Psoas muscle (tissue), 8 donors: ENCODE data around the gene GPR157. TPM values are rescaled to one million over a fixed set of nuclear protein-coding genes. Genes with fewer than 3 reads are reported as not detected.

Experiments used
- ATAC-seq, 4 donors: fragments of 200-7000 bp; cut with Tn5 transposase; one replicate each; pipeline ENCODE4 v1.9.1; 2020; ENCODE audit warnings: moderate library complexity in 3 of 4, mild to moderate bottlenecking in 2 of 4
- DNase-seq, 2 donors: peaks; one replicate each; pipeline ENCODE4 v3.0.0-alpha.2; 2020
- H3K27ac ChIP-seq: fragments of 200-600 bp; one replicate; pipeline ENCODE4 v1.8.0; 2022
- H3K27me3 ChIP-seq, 3 donors: fragments of 200-600 bp in 1 of 3; one replicate each; pipeline versions ENCODE4 v1.6.1 to v1.8.0; 2013 to 2022; ENCODE audit warnings: low read length in 2 of 3, mild to moderate bottlenecking in 2 of 3, moderate library complexity in 1 of 3; ENCODE audit not compliant: insufficient read depth in 3 of 3
- H3K36me3 ChIP-seq, 2 donors: fragments of 200-600 bp in 1 of 2; one replicate each; pipeline versions ENCODE4 v1.6.1 to v1.8.0; 2013 to 2022; ENCODE audit warnings: low read depth in 1 of 2, mild to moderate bottlenecking in 1 of 2, moderate library complexity in 1 of 2; ENCODE audit not compliant: insufficient read depth in 1 of 2
- H3K4me1 ChIP-seq: fragments of 200-600 bp; one replicate; pipeline ENCODE4 v1.8.0; 2022
- H3K4me3 ChIP-seq: fragments of 200-600 bp; one replicate; pipeline ENCODE4 v1.8.0; 2022; ENCODE audit warnings: mild to moderate bottlenecking
- H3K9me3 ChIP-seq: fragments of 200-600 bp; one replicate; pipeline ENCODE4 v1.8.0; 2022
- WGBS, 3 donors: extraction: QIAGEN DNeasy Blood & Tissue Kit; methylation state at CpG; one replicate each; pipeline versions ENCODE4 v1.1.6 to v1.1.7; 2013; 5-methylcytosine and 5-hydroxymethylcytosine counted together
- intact Hi-C, 2 donors: fragments of 100-400 bp; cut with DNase I; formaldehyde crosslinking; loops; one replicate each; pipeline versions ENCODE4 v1.11.0 to v1.14.2; 2022
- polyA plus RNA-seq, 3 donors: library from polyadenylated mRNA; stranded (reverse); fragments of 200-250 nt; gene quantifications; one replicate each; pipeline ENCODE4 v1.2.3, GENCODE V29; 2013
- total RNA-seq, 4 donors: library from RNA; stranded (reverse); fragmentation: NEBNext Ultra II Directional in 2 of 4; extraction: Animal tissue kit (Norgen Biotek cat#: 25700) in 2 of 4; gene quantifications; one replicate each; pipeline versions ENCODE4 v1.2.1 to v1.2.4, GENCODE V29; 2021 to 2023
- TF ChIP-seq, protein P1 (sequence below): fragments of 200-600 bp; IDR thresholded peaks from one replicate; pipeline ENCODE4 v1.8.0; 2022; ENCODE audit warnings: antibody characterized with exemption
- donor health status: healthy with polysubstance abuse.
- donor health status: DM: no; HTN: no; CAD: no; lungs with moderate emphysema.
- donor health status: Bipolar disorder and iron deficiency.
- donor health status: healthy.
- donor health status: DM: yes; HTN: yes; CAD: no.
- donor health status: DM: no; HTN: no; CAD: no.
- donor health status: DM: no; HTN: no; CAD: no.
- donor health status: DM: yes; HTN: yes; CAD: no.

The GPR157 gene
- total and polyA plus RNA-seq, 7 donors, result 11.6 to 49.5 (median 21.6) TPM

DNA sequence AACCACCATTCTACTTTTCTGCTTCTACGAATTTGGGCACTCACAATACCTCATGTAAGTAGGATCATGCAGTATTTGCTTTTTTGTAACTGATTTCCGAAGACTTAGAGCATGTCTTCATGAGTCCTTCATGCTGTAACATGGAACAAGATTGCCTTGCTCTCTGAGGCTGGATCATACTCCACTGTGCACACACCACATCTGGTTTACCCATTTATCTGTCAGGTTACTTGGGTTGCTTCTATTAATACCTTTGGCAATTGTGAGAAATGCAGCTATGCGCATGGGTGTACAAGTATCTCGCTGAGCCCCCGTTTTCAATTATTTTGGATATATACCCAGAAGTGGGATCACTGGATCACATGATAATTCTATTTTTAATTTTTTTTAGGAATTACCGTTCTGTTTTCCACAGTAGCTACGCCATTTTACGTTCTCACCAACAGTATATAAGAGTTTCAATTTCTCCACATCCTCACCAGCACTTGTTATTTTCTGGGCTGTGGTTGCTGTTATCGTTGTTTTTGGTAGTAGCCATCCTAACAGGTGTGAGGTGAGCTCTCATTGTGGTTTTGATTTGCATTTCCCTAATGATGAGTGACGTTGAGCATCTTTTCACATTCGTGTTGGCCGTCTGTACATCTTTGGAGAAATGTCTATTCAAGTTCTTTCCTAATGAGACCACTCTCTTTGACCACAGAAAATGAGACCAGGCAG, 48.8 kb downstream of the GPR157 start:
- WGBS, 3 donors, result 61 to 72% (median 64%) methylated on average over 12 of the region's 12 CpGs
- intact Hi-C loops, result no loop called here
- H3K4me1 ChIP-seq, result no peaks in the 10 kb centered on the region

DNA sequence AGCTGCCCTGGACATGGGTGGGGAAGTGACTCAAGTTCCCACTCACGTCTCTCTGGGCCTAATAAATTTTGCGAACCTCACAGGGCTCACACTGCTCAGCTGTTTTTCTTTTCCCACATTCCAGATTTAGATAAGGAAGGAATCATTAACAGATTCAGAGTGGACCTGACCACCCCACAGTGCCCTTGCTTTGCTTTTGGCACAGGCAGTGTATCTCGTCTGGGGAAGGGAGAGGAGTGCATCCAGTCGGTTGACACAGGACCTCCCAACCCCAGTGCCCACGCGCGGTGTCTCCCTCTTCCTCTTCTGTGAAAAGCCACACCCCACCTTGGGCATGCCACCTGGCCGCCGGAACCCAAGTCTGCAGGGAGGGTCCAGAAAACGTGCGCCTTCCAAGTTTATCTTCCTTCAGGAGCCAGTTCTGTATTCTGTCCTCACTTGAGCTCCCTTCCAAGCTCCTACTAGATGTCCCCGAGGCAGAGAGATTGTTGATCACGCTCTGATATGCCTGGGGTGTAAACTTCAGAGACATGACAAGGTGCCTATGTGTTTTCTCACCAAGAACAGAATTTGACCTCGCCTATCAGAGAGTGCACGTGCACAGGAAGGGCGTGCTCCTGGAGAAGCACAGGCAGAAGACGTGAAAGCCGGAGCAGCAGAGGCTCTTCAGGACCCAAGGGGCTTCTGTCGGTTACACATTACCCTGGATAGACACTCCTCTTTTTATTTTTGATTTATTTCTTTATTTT, 50.0 kb downstream of the GPR157 start:
- WGBS, 3 donors, result 77 to 84% (median 84%) methylated on average over 19 of the region's 19 CpGs
- Histone ChIP-seq H3K27ac (no peak overlapping the region), H3K9me3 (no peaks in the 10 kb centered on the region), H3K4me1 (no peaks in the 10 kb centered on the region), H3K36me3 (no peaks in the 10 kb centered on the region), H3K27me3 (no peaks in the 10 kb centered on the region), H3K4me3 (no peak overlapping the region)
- intact Hi-C loops, result no loop called here
- DNase-seq (no peak), ATAC-seq (peak in 2 of 4 donors; percentile 20 to 25)
- TF ChIP-seq, protein P1, sequence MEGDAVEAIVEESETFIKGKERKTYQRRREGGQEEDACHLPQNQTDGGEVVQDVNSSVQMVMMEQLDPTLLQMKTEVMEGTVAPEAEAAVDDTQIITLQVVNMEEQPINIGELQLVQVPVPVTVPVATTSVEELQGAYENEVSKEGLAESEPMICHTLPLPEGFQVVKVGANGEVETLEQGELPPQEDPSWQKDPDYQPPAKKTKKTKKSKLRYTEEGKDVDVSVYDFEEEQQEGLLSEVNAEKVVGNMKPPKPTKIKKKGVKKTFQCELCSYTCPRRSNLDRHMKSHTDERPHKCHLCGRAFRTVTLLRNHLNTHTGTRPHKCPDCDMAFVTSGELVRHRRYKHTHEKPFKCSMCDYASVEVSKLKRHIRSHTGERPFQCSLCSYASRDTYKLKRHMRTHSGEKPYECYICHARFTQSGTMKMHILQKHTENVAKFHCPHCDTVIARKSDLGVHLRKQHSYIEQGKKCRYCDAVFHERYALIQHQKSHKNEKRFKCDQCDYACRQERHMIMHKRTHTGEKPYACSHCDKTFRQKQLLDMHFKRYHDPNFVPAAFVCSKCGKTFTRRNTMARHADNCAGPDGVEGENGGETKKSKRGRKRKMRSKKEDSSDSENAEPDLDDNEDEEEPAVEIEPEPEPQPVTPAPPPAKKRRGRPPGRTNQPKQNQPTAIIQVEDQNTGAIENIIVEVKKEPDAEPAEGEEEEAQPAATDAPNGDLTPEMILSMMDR, result no peak

More for the DNA sequence above, 48.8 kb downstream of the GPR157 start:
- ATAC-seq (peak in 3 of 4 donors; percentile 38 to 57 (median 53)), DNase-seq (no peak)
- H3K27ac ChIP-seq, result no peak overlapping the region
- no peaks in the 10 kb centered on the region for H3K9me3 ChIP-seq
- H3K27me3 ChIP-seq, result no peaks in the 10 kb centered on the region
- no peak overlapping the region for H3K4me3 ChIP-seq
- no peaks in the 10 kb centered on the region for H3K36me3 ChIP-seq
- TF ChIP-seq, protein P1, result no peak

GRCh38 chr1:9078015-9078751, 50.7 kb downstream of the GPR157 start:
- H3K4me1 ChIP-seq, result no peaks in the 10 kb centered on the region
- H3K9me3 ChIP-seq, result no peaks in the 10 kb centered on the region
- no peak overlapping the region for H3K4me3 ChIP-seq
- H3K27me3 ChIP-seq, result no peaks in the 10 kb centered on the region
- peak in 3 of 4 donors; percentile 23 to 40 (median 28) for ATAC-seq
- intact Hi-C loops, result no loop called here
- H3K27ac ChIP-seq, result no peak overlapping the region
- no peak for DNase-seq
- TF ChIP-seq, protein P1, result no peak
- H3K36me3 ChIP-seq, result no peaks in the 10 kb centered on the region
- 73 to 80% (median 78%) methylated on average over 9 of the region's 9 CpGs for WGBS, 3 donors

DNA sequence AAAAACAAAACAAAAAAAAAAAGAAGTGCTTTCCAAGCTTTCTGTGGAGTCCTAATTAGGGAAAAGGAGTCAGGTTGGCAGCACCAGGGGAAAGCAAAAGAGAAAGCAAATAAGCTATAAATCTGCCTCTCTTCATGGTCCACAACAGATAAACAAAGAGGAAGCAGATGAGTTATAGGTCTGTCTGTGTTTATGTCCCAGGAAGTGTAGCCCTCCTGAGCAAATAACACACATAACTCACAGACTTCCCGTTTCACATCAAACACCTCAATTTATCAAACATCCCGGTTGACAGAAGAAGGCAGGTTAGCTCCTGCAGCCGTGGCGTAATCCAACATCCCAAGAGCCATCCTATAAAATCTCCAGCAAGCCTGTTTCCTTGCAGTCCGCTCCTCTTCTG, 53.9 kb downstream of the GPR157 start:
- peaks cover 7% of the 10 kb centered on the region for H3K4me1 ChIP-seq
- no peaks in the 10 kb centered on the region for H3K9me3 ChIP-seq
- H3K4me3 ChIP-seq, result no peak overlapping the region
- TF ChIP-seq, protein P1, result no peak
- no peak for ATAC-seq
- H3K36me3 ChIP-seq, result no peaks in the 10 kb centered on the region
- WGBS, 3 donors, result 41 to 65% (median 55%) methylated on average over 5 of the region's 5 CpGs
- DNase-seq, result no peak
- H3K27ac ChIP-seq, result no peak overlapping the region
- no peaks in the 10 kb centered on the region for H3K27me3 ChIP-seq
- intact Hi-C loops, result no loop called here
